Hematopoietic multipotent progenitor cell treated with erythropoietin and hydrocortisone succinate and interleukin-3 and kit ligand, for 8 days (in vitro differentiated cells): ENCODE data around the gene SHANK1.

Experiments
- DNase-seq: peaks from one replicate; pipeline ENCODE4 v3.0.0-alpha.2; 2015

Gene SHANK1

GRCh38 chr19:50658441-50659317 is 60.9 kb downstream of the SHANK1 start:
- peak; percentile 87 for DNase-seq

GRCh38 chr19:50657712-50658440 is 61.7 kb downstream of the SHANK1 start:
- DNase-seq, result peak; percentile 99

- DNase-seq, result peak; percentile 34
These were observed 62.4 kb downstream of the SHANK1 start for GRCh38 chr19:50657222-50657669.

GRCh38 chr19:50654882-50655281 is 64.7 kb downstream of the SHANK1 start:
- DNase-seq, result no peak

GRCh38 chr19:50652722-50653121 is 66.9 kb downstream of the SHANK1 start:
- no peak for DNase-seq

- no peak for DNase-seq
These were observed 68.4 kb downstream of the SHANK1 start for GRCh38 chr19:50651174-50651573.

GRCh38 chr19:50649433-50650391 is 69.9 kb downstream of the SHANK1 start, which contains the start of gene C19orf81:
C19orf81 (plus strand) TSS chr19:50649445; CDS start chr19:50649445, 0 bp downstream.
- peak; percentile 43 for DNase-seq

GRCh38 chr19:50648659-50649058 is 70.9 kb downstream of the SHANK1 start:
- no peak for DNase-seq

- no peak for DNase-seq
These were observed 71.6 kb downstream of the SHANK1 start for GRCh38 chr19:50647879-50648615.

- DNase-seq, result peak; percentile 77
These were observed 73.4 kb downstream of the SHANK1 start for GRCh38 chr19:50646074-50646807.

- no peak for DNase-seq
These were observed 74.5 kb downstream of the SHANK1 start for GRCh38 chr19:50645107-50645506.

- DNase-seq, result no peak
These were observed 75.2 kb downstream of the SHANK1 start for GRCh38 chr19:50644315-50644915.

- no peak for DNase-seq
These were observed 79.2 kb downstream of the SHANK1 start for GRCh38 chr19:50640368-50640767.

- DNase-seq, result peak; percentile 37
These were observed 80.2 kb downstream of the SHANK1 start, which contains the start of gene SYT3 for GRCh38 chr19:50639121-50640112. SYT3 (minus strand) TSS chr19:50639881; CDS start chr19:50637411, 2,470 bp downstream.

- no peak for DNase-seq
These were observed 81.0 kb downstream of the SHANK1 start for GRCh38 chr19:50638600-50638999.

- DNase-seq, result no peak
These were observed 83.1 kb downstream of the SHANK1 start for GRCh38 chr19:50636317-50637085.

GRCh38 chr19:50633973-50634372 is 85.6 kb downstream of the SHANK1 start:
- DNase-seq, result no peak

GRCh38 chr19:50633359-50633758 is 86.2 kb downstream of the SHANK1 start:
- no peak for DNase-seq
